IPS DF 19.7 (cell line): ENCODE measurements around the gene SEMA3C.

Experiments used
- DNase-seq: peaks from one replicate; pipeline ENCODE4 v3.0.0-alpha.2; 2013; ENCODE audit warnings: low read depth, low spot score

SEMA3C gene

GRCh38 chr7:80889525-80889924 lies 29.3 kb downstream of the SEMA3C start:
- DNase-seq, result no peak

- DNase-seq, result no peak
These were observed 33.1 kb downstream of the SEMA3C start for GRCh38 chr7:80885757-80886156.

- DNase-seq, result no peak
These were observed 34.2 kb downstream of the SEMA3C start for GRCh38 chr7:80884511-80885195.

GRCh38 chr7:80883154-80884025 lies 35.5 kb downstream of the SEMA3C start:
- no peak for DNase-seq

GRCh38 chr7:80882213-80882801 lies 36.5 kb downstream of the SEMA3C start:
- DNase-seq, result no peak

- no peak for DNase-seq
These were observed 37.4 kb downstream of the SEMA3C start for GRCh38 chr7:80881351-80881900.

- no peak for DNase-seq
These were observed 39.0 kb downstream of the SEMA3C start for GRCh38 chr7:80879849-80880248.

- no peak for DNase-seq
These were observed 41.9 kb downstream of the SEMA3C start for GRCh38 chr7:80876894-80877414.

- no peak for DNase-seq
These were observed 43.2 kb downstream of the SEMA3C start for GRCh38 chr7:80875537-80876120.

- no peak for DNase-seq
These were observed 45.7 kb downstream of the SEMA3C start for GRCh38 chr7:80873140-80873539.

GRCh38 chr7:80871228-80871627 lies 47.6 kb downstream of the SEMA3C start:
- no peak for DNase-seq

GRCh38 chr7:80870813-80871212 lies 48.0 kb downstream of the SEMA3C start:
- no peak for DNase-seq

GRCh38 chr7:80869821-80870751 lies 48.8 kb downstream of the SEMA3C start:
- DNase-seq, result no peak

- no peak for DNase-seq
These were observed 49.6 kb downstream of the SEMA3C start for GRCh38 chr7:80869106-80869784.

GRCh38 chr7:80868566-80868965 lies 50.3 kb downstream of the SEMA3C start:
- DNase-seq, result no peak

GRCh38 chr7:80860554-80860953 lies 58.3 kb downstream of the SEMA3C start:
- DNase-seq, result no peak

- no peak for DNase-seq
These were observed 59.4 kb downstream of the SEMA3C start for GRCh38 chr7:80859272-80859970.

- DNase-seq, result no peak
These were observed 60.5 kb downstream of the SEMA3C start for GRCh38 chr7:80858141-80858903.

GRCh38 chr7:80856769-80857168 lies 62.1 kb downstream of the SEMA3C start:
- no peak for DNase-seq
